GM18867 (cell line): ENCODE results near the gene ABCG2.
"Not testable (repeated sequence)": the region's sequence is repeated elsewhere in the genome, so short reads cannot be mapped to it uniquely, and the experiment has no call there.

Experiments
- ATAC-seq: cut with Tn5 transposase; IDR thresholded peaks from one replicate; pipeline ENCODE4 v1.9.1; 2021; ENCODE audit warnings: mild to moderate bottlenecking, moderate library complexity; ENCODE audit not compliant: unreplicated experiment

The ABCG2 gene

GRCh38 chr4:88119943-88120342, 38.5 kb downstream of the ABCG2 start:
- no peak for ATAC-seq

DNA sequence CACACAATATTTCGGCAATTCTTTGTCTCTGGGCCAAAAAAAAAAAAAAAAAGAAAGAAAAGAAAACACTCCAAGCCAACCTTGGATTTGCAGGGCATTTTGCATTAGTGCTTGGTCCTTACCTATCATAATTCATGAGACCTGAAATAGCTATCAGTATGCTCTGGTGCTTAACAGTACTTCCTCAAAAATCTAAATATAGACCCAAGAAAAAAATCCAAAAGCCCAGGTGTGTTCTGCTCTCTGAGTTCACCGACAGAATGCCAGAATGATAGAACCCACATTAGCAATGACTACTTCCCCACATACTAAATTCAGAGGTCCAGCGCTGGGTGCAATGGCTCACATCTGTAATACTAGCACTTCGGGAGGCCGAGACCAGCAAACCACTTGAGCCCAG, 42.9 kb downstream of the ABCG2 start:
- no peak for ATAC-seq

DNA sequence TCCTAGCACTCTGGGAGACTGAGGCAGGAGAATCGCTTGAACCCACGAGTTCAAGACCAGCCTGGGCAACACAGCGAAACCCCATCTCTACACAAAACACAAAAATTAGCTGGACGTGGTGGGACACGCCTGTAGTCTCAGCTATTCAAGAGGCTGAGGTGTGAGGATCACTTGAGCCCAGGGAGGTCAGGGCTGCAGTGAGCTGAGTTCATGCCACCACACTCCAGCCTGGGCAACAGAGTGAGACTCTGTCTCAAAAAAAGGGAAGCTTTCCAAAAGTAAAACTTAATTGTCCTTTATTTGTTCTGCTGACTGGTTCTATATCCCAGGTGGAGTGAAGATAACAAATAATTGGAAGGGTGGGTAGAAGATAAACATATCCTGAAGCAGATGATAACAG, 45.6 kb downstream of the ABCG2 start:
- ATAC-seq, result no peak

DNA sequence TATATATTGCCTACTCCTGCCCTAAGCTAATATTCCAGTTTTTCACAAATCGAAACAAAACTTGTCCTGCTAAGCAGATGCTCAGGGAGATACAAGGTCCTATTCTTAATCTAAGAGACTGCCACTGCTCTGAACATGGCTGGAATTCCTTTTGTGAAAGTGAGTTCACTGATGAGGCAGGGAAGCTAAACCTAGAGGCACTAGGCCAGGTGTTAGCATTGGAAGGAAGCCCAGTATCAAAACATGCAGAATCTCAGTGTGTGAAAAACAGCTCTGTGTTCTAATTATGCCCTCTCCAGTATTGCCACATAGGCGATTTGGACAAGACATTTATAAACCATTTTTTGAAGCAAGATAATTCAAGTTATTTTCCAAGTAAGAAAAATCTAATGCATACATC, 47.6 kb downstream of the ABCG2 start:
- no peak for ATAC-seq

- no peak for ATAC-seq
Observed at GRCh38 chr4:88109123-88109881, 49.1 kb downstream of the ABCG2 start.

DNA sequence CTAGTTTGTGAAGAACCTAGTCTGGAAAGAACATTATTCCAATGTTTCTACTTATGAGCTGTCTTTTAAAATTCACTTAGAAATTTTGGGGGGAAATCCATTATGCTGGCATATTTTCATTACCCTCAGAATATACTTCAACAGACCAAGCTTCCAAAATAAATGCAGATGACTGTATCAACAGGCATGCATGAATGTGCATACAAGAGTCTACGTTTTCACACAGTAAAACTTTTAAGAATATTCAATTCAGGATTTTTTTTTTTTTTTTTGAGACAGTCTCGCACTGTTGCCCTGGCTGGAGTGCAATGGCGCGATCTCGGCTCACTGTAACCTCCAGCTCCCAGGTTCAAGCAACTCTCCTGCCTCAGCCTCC, 49.7 kb downstream of the ABCG2 start:
- no peak for ATAC-seq

GRCh38 chr4:88108108-88108465, 50.4 kb downstream of the ABCG2 start:
- ATAC-seq, result not testable (repeated sequence)

GRCh38 chr4:88107406-88108107, 50.9 kb downstream of the ABCG2 start:
- ATAC-seq, result no peak

DNA sequence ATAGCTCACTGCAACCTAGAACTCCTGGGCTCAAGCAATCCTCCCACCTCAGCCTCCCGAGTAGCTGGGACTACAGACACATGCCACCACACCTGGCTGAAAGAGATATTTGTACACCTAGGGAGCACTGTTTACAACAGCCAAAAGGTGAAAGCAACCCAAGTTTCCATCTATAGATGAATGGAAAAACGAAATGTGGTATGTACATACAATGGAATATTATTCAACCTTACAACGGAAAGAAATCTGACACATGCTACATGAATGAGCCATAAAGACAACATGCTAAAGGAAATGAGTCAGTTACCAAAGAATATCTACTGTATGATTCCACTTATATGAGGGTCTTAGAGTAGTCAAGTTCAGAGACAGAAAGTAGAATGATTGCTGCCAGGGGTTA, 52.2 kb downstream of the ABCG2 start:
- no peak for ATAC-seq

GRCh38 chr4:88104902-88105610, 53.4 kb downstream of the ABCG2 start:
- no peak for ATAC-seq

DNA sequence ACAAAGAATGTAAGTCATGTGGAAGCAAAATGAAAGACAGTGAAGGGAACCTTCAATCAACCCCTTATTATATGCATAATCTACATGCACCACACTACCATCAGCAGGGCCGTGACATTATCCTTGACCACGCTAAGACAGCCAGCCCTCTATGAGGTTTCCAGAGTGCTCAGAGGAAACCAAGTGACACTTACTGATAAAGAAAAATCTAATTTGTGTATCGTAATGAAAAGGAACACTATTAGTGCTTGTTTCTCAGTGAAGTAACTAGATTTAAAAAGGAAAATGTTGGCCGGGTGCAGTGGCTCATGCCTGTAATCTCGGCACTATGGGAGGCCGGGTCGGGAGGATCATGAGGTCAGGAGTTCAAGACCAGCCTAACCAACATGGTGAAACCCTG, 56.4 kb downstream of the ABCG2 start:
- ATAC-seq, result no peak

DNA sequence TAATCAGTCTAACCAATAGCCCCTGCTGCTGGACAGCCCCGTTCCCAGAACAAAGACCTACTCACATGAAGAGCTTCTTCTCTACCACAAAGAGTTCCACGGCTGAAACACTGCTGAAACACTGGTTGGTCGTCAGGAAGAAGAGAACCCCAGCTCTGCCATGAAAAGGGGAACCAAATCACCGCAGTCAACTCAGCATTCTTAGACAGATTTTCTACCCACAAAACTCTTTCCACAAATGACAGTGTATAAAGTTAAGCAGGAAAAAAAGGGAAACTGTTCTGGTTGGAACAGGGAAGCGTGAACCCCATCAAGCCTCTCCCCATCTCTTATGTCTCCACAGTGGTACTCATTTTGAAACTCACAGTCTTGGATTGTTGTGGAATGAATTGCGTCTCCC, 57.3 kb downstream of the ABCG2 start:
- ATAC-seq, result no peak

DNA sequence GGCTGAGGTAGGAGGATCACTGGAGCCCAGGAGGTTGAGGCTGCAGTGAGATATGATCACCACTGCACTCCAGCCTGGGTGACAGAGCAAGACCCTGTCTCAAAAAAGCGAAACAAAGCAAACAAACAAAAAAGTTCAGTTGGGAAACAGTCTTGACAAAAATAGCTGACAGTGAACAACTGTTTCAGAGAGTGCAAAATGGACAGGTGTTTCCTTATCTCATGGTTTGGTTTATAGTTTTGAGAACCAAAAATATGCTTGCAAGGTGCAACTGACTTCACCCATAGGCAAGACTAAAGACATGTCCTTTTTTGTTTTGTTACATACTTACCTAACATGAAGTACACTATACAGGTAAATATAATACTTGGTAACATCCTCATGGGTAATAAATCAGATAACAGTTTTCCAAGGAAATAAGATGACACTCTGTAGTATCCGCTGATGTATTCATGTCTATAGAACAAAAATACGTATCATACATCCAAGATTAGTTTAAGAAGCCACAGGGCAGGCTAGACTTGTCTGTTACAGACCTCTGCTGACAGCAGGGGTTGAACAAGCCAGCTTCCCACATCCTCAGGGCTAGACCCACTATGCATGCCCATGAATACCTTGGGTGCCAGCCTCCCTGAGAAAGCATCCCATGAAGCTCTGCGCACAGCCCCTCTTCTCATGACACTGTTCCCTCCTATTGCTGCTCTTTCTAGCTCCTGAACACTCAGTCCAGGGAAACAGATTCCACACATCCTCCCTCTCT, 59.3 kb downstream of the ABCG2 start:
- ATAC-seq, result peak; percentile 49

GRCh38 chr4:88097781-88098180, 60.7 kb downstream of the ABCG2 start:
- no peak for ATAC-seq

- no peak for ATAC-seq
Observed at GRCh38 chr4:88097301-88097700, 61.1 kb downstream of the ABCG2 start.

DNA sequence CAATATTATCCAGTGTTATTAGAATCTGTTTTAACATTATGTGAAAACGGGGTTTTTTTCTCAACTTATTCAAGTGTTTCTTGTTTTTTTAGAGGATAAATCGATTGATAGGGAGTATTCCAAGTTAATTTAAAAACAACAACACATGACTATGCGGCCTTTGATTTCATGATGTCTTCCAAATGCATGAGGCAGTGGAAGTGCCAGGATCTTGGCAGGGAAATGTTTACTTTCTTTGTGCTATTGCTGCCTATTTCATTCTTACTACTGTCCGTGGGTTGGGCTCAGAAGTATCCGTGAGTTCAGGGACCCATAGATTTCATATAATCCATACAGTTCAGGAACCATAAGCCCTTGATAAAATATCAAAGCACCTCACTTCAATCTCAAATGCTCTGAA, 64.6 kb downstream of the ABCG2 start:
- ATAC-seq, result no peak

DNA sequence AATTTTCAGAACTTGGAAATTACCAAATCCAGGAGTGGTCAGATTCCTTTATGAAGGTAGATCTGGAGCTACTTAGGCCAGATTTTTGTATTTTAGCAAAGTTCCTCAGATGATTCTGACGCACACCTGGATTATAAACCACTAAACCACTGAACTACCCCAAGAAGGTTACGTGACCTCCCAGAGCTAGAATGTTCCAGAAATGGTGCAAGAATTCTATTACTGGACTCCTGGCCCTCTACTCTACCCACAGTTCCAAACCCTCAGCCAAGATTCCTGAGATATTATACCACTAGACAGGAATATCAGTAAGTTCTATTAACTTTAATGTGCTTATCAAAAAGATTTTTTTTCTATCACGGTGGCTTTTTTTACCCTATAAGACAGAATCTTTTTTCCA, 67.1 kb downstream of the ABCG2 start:
- ATAC-seq, result no peak

DNA sequence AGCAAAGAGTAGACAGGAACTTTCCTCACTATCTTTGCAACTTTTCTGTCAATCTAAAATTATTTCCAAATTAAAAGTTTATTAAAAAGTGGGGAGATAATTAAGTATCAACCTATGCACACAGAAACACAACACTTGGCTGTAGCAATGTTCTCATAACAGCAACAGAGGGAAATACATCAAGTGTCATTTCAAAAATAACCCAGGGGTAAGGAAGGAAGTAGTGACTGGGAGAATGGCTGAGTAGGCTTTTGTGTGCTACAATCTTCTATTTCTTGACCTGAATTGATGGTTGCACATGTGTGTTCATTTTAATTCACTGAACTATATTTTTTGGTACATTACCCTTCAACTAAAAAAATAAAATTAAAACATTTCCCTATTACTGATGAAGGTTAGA, 67.5 kb downstream of the ABCG2 start:
- ATAC-seq, result no peak

DNA sequence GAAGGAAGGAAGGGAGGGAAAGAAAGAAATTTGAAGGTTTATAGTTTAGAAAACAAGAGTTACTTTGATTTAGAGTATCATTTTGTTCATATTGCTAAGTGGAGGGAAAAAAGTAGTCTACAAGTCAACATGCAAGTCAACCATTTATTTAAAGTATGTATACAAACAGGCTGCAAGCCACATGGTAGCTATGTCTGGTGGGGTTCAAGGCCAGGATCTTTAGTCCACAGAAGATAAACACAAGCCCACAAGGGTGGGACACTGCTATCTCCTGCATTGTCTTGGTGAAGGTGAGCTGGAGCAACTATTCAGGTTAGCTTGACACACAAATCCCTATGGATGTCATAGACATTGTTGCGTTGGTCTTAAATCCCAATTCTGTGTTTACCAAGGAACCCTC, 71.4 kb downstream of the ABCG2 start:
- no peak for ATAC-seq

- no peak for ATAC-seq
Observed at GRCh38 chr4:88080626-88081025, 77.8 kb downstream of the ABCG2 start.

DNA sequence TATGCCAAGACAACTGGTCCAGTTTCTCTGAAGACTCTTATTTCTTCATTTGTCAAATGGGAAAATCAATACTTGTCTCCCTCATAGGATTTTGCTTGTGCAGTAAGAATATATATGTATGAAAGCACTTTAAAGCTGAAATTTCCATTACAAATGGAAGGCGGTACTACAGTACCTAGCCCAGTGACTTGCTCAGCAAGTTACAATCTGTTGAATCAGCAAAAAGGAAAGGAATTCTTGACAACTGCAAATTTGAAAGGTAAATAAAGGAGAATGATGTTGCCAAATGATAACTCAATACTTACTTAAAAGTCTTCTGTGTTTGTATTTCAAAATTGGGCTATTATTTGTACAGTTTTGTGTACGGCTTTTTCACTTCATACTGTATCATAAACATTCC, 79.9 kb downstream of the ABCG2 start:
- ATAC-seq, result no peak
